ENCODE measurements around the gene UBE2G2. TPM values are rescaled to one million over a fixed set of nuclear protein-coding genes. Genes with fewer than 3 reads are reported as not detected.

UBE2G2 gene
- total RNA-seq, 1 experiment from 2014 or later: 117 TPM

- TF ChIP-seq ZNF425 (CRISPR knock-in tag; conservative IDR thresholded peaks at IDR 0.05) (no peak), ZNF396 (CRISPR knock-in tag; IDR thresholded peaks at IDR 0.05; ENCODE audit: borderline replicate concordance) (0 out of 2 replicates have a peak, but pooled peaks have one; percentile 59), ZNF281 (CRISPR knock-in tag; IDR thresholded peaks at IDR 0.05) (no peak), CTCF (IDR thresholded peaks at IDR 0.05) (no peak), SP1 (CRISPR knock-in tag; conservative IDR thresholded peaks at IDR 0.05) (peak; percentile 74), E2F1 (CRISPR knock-in tag; IDR thresholded peaks at IDR 0.05) (no peak), E2F5 (CRISPR knock-in tag; IDR thresholded peaks at IDR 0.05) (no peak), EMX1 (CRISPR knock-in tag; IDR thresholded peaks at IDR 0.05) (no peak), PRRX2 (CRISPR knock-in tag; IDR thresholded peaks at IDR 0.05) (no peak), PRDM15 (CRISPR knock-in tag; IDR thresholded peaks at IDR 0.05) (no peak), ZNF121 (CRISPR knock-in tag; IDR thresholded peaks at IDR 0.05) (peak; percentile 78), NR1H2 (CRISPR knock-in tag; IDR thresholded peaks at IDR 0.05) (no peak), ZNF512 (CRISPR knock-in tag; IDR thresholded peaks at IDR 0.05; ENCODE audit: borderline replicate concordance) (no peak), ARID4B (CRISPR knock-in tag; IDR thresholded peaks at IDR 0.05; ENCODE audit: borderline replicate concordance) (no peak), HMGXB4 (CRISPR knock-in tag; IDR thresholded peaks at IDR 0.05) (0 out of 2 replicates have a peak, but pooled peaks have one; percentile 32), RORB (CRISPR knock-in tag; IDR thresholded peaks at IDR 0.05) (no peak)
These were observed 44.0 kb upstream of the UBE2G2 start (continued) for GRCh38 chr21:44845418-44846223.
